ENCODE data around the gene MPDZ. TPM values are rescaled to one million over a fixed set of nuclear protein-coding genes. Genes with fewer than 3 reads are reported as not detected.

The MPDZ gene
- total RNA-seq, 5 donors from 2014 or later (not counting 1 experiment from before 2014, with no cell fraction given) = 0.26 to 0.92 (median 0.35) TPM; not detected in 2

DNA sequence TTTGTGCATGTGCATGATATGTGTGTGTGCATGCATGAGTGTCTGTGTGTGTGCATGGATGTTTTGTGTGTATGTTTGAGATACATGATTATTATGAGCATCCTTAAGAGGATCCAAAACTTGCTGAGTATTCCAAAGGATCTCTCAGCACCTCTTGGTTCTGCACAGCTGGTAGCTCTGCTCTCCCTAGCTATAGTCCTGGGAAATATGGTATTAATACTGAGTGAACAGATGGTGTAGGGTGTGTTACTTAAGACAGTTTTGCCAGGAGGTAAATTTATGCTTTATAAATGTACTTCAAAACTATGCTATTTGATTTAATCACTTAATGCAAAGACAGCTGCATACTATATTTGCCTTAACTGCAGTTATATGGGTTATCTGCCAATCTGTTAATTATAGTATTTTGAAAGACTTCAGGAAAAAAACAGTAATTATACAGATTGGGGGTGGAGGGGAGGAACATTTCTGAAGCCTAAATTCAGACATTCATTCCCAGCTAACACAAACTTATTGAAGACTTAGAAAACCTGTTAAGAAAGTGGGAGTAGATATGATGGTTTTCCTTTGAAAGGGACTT, 215.5 kb downstream of the MPDZ start:
- DNase-seq = no peak
- H3K4me3 Mint-ChIP-seq = no peak overlapping the region
- H3K4me1 ChIP-seq (ENCODE audit: control insufficient read depth in 1 of 2, extremely low read depth in 1 of 2, insufficient read depth in 2 of 2, low read length in 2 of 2) = no peaks in the 10 kb centered on the region
- no peak overlapping the region for H3K27ac ChIP-seq (ENCODE audit: low read length)
- ATAC-seq (replicated peaks in 1 of 4) = no peak
- H3K4me3 ChIP-seq (ENCODE audit: control insufficient read depth in 1 of 2, extremely low read depth in 1 of 2, low read length in 1 of 2) = no peak overlapping the region
- no peaks in the 10 kb centered on the region for H3K9me3 ChIP-seq
- no peaks in the 10 kb centered on the region for H3K36me3 Mint-ChIP-seq
- no peaks in the 10 kb centered on the region for H3K4me1 Mint-ChIP-seq
- ChIA-PET CTCF (no interaction called here), POLR2A (no interaction called here)
- no peaks in the 10 kb centered on the region for H3K36me3 ChIP-seq (ENCODE audit: control insufficient read depth in 2 of 2, extremely low read depth in 1 of 2, insufficient read depth in 1 of 2, low read length in 1 of 2)
- no peaks in the 10 kb centered on the region for H3K27me3 ChIP-seq (replicated peaks in 1 of 2; ENCODE audit: control insufficient read depth in 2 of 2, extremely low read depth in 1 of 2, insufficient read depth in 2 of 2, low read length in 1 of 2)
- no peaks in the 10 kb centered on the region for H3K27me3 Mint-ChIP-seq
- no peak overlapping the region for H3K27ac Mint-ChIP-seq
- peaks cover 13 to 31% (median 21%) of the 10 kb centered on the region in 3 donors for H3K9me3 Mint-ChIP-seq

GRCh38 chr9:13061390-13061789, 218.1 kb downstream of the MPDZ start:
- Mint-ChIP-seq H3K27ac (no peak overlapping the region), H3K4me3 (no peak overlapping the region), H3K27me3 (no peaks in the 10 kb centered on the region), H3K9me3 (peaks cover 13 to 27% (median 19%) of the 10 kb centered on the region in 3 donors), H3K36me3 (no peaks in the 10 kb centered on the region), H3K4me1 (no peaks in the 10 kb centered on the region)
- ChIA-PET CTCF (no interaction called here), POLR2A (no interaction called here)
- WGBS (ENCODE audit: insufficient coverage) = no CpG with 5 or more reads among the region's 3 CpGs
- no peak for DNase-seq
- Histone ChIP-seq H3K9me3 (no peaks in the 10 kb centered on the region), H3K4me1 (ENCODE audit: control insufficient read depth in 1 of 2, extremely low read depth in 1 of 2, insufficient read depth in 2 of 2, low read length in 2 of 2) (no peaks in the 10 kb centered on the region), H3K27ac (ENCODE audit: low read length) (no peak overlapping the region), H3K36me3 (ENCODE audit: control insufficient read depth in 2 of 2, extremely low read depth in 1 of 2, insufficient read depth in 1 of 2, low read length in 1 of 2) (no peaks in the 10 kb centered on the region), H3K27me3 (replicated peaks in 1 of 2; ENCODE audit: control insufficient read depth in 2 of 2, extremely low read depth in 1 of 2, insufficient read depth in 2 of 2, low read length in 1 of 2) (no peaks in the 10 kb centered on the region), H3K4me3 (ENCODE audit: control insufficient read depth in 1 of 2, extremely low read depth in 1 of 2, low read length in 1 of 2) (no peak overlapping the region)
- no peak for ATAC-seq (replicated peaks in 1 of 4)

All from T-cell (primary cell).